Middle frontal gyrus (tissue), 1 donor: ENCODE measurements around the gene ZDHHC22.

ENCODE experiments used
- DNase-seq: peaks from one replicate; pipeline ENCODE4 v3.0.0-alpha.2; 2015; ENCODE audit warnings: low spot score; ENCODE audit errors: extremely low spot score

ZDHHC22 gene

GRCh38 chr14:77084985-77085384 lies 56.6 kb downstream of the ZDHHC22 start:
- DNase-seq, result no peak

DNA sequence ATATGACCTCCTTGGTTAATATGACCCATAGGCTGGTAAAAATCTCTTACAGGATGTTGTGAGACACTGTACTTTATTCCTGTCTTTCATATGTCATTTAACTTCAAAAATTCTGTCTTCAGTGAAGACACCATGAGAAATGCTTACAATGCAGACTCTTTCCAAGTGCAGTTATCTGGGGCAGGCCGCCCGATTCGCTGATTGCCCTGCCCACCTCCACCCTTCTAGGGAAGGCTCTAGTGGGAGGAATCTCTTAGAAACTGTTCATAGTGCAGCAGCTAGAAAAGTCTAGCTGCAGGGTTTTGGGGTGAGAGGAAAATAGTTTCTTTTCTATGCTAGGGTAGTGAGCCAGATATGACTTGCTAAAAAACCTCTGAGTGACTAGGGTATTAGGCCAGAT lies 58.5 kb downstream of the ZDHHC22 start:
- DNase-seq, result no peak

GRCh38 chr14:77082356-77082755 lies 59.2 kb downstream of the ZDHHC22 start:
- no peak for DNase-seq
